Measurements from ENCODE around the gene CHKA.

CHKA gene

GRCh38 chr11:68052137-68052873 is 68.9 kb downstream of the CHKA start:
- no peak for DNase-seq (ENCODE audit: low read depth)
- no peak for TF ChIP-seq CTCF (IDR thresholded peaks at IDR 0.05; ENCODE audit: low read depth, low read length, missing control alignments)
- no peak overlapping the region for H3K4me3 ChIP-seq (ENCODE audit: low read depth, low read length)

- no peak for TF ChIP-seq CTCF (IDR thresholded peaks at IDR 0.05; ENCODE audit: low read depth, low read length, missing control alignments)
- no peak for DNase-seq (ENCODE audit: low read depth)
- no peak overlapping the region for H3K4me3 ChIP-seq (ENCODE audit: low read depth, low read length)
These were observed 69.7 kb downstream of the CHKA start for GRCh38 chr11:68051191-68052136.

GRCh38 chr11:68050371-68050841 is 70.8 kb downstream of the CHKA start:
- no peak overlapping the region for H3K4me3 ChIP-seq (ENCODE audit: low read depth, low read length)
- DNase-seq (ENCODE audit: low read depth) = no peak
- no peak for TF ChIP-seq CTCF (IDR thresholded peaks at IDR 0.05; ENCODE audit: low read depth, low read length, missing control alignments)

GRCh38 chr11:68049509-68050370 is 71.4 kb downstream of the CHKA start:
- TF ChIP-seq CTCF (IDR thresholded peaks at IDR 0.05; ENCODE audit: low read depth, low read length, missing control alignments) = no peak
- DNase-seq (ENCODE audit: low read depth) = no peak
- no peak overlapping the region for H3K4me3 ChIP-seq (ENCODE audit: low read depth, low read length)

GRCh38 chr11:68048681-68049508 is 72.3 kb downstream of the CHKA start:
- no peak for DNase-seq (ENCODE audit: low read depth)
- H3K4me3 ChIP-seq (ENCODE audit: low read depth, low read length) = no peak overlapping the region
- no peak for TF ChIP-seq CTCF (IDR thresholded peaks at IDR 0.05; ENCODE audit: low read depth, low read length, missing control alignments)
